ENCODE measurements around the gene CXCL12. TPM values are rescaled to one million over a fixed set of nuclear protein-coding genes. Genes with fewer than 3 reads are reported as not detected.
A peak's percentile ranks its signal among the peaks of the same experiment; 100 is the strongest.

CXCL12 gene
- total and polyA plus RNA-seq, 2 donors (not counting 3 experiments of a cell fraction or from before 2014, with no cell fraction given) = 0.35 to 1.4 TPM

DNA sequence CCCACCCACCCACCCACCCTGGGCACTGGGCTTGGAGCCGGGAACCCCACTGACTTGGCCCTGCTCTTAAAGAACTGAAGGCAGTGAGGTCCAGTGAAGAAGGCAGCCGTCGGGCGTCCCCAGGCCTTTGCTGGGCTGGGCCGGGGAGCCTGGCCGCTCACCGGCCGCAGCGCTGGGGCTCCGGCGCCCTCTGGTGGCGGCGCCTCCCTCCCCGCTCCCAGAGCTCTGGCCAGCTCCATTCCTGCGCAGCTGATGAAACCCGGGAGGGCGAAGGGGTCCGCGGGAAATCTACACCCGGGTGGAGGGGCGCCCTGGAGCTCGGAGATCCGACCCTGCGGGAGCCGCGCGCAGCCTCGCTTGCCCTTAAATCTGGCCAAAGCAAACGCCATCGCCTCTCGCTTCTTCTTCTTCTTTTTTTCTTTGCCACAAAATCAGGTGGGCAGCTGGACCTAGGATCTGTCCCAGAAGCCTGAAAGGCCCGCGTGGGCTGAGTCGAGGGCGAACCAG is 1.7 kb upstream of the CXCL12 start:
- DNase-seq (ENCODE audit: low read depth, low spot score) = peak; percentile 37
- no peak overlapping the region for H3K9ac ChIP-seq (replicated peaks; ENCODE audit: extremely low read depth, insufficient read depth, low read length)
- no peak overlapping the region for H3K27ac ChIP-seq (ENCODE audit: insufficient read depth, low read depth, low read length)
- peaks cover 15 to 25% of the 10 kb centered on the region in 2 experiments for H3K27me3 ChIP-seq (ENCODE audit: control insufficient read depth in 2 of 2, insufficient read depth in 2 of 2, low read length in 2 of 2)
- intact Hi-C loops (cut with micrococcal nuclease) (loop anchor here (1.0 to 2.0 kb wide), 4 partner anchors 471 to 715 kb away; no protein-coding TSS in a partner anchor), dilution Hi-C loops (cut with MboI; ENCODE audit: extremely low pct_ligation_motif_present, low sequenced_read_pairs) (no loop called here)
- no peaks in the 10 kb centered on the region for H4K20me1 ChIP-seq (replicated peaks; ENCODE audit: control insufficient read depth, extremely low read depth, insufficient read depth, low read length)
- TF ChIP-seq, protein P1, sequence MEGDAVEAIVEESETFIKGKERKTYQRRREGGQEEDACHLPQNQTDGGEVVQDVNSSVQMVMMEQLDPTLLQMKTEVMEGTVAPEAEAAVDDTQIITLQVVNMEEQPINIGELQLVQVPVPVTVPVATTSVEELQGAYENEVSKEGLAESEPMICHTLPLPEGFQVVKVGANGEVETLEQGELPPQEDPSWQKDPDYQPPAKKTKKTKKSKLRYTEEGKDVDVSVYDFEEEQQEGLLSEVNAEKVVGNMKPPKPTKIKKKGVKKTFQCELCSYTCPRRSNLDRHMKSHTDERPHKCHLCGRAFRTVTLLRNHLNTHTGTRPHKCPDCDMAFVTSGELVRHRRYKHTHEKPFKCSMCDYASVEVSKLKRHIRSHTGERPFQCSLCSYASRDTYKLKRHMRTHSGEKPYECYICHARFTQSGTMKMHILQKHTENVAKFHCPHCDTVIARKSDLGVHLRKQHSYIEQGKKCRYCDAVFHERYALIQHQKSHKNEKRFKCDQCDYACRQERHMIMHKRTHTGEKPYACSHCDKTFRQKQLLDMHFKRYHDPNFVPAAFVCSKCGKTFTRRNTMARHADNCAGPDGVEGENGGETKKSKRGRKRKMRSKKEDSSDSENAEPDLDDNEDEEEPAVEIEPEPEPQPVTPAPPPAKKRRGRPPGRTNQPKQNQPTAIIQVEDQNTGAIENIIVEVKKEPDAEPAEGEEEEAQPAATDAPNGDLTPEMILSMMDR (IDR thresholded peaks at IDR 0.05; ENCODE audit: extremely low read depth in 1 of 2, insufficient read depth in 1 of 2, low read depth in 1 of 2, low read length in 2 of 2) = peak; percentile 81 to 94
- TF ChIP-seq MYC (IDR thresholded peaks at IDR 0.05; ENCODE audit: low read depth, low read length) = no peak
- CTCF ChIA-PET = interaction anchor here (0.6 to 3.6 kb wide), 22 partner anchors 8 to 738 kb away, joined by 3 to 90 read pairs (median 4); partner anchors contain the start of gene ZNF32
- POLR2A ChIA-PET = no interaction called here
- no peaks in the 10 kb centered on the region for H3K79me2 ChIP-seq (ENCODE audit: control insufficient read depth, insufficient read depth, low read length)
- H3K4me3 ChIP-seq (replicated peaks in 1 of 3; ENCODE audit: insufficient read depth in 1 of 3, low read depth in 1 of 3, low read length in 3 of 3) = no peak overlapping the region
- H2AFZ ChIP-seq (ENCODE audit: low read depth, low read length) = no peak overlapping the region
- FAIRE-seq = peak; percentile 69
- H3K36me3 ChIP-seq (ENCODE audit: control insufficient read depth in 2 of 2, extremely low read depth in 1 of 2, insufficient read depth in 2 of 2, low read length in 2 of 2) = no peaks in the 10 kb centered on the region
- no peaks in the 10 kb centered on the region for H3K4me1 ChIP-seq (ENCODE audit: control insufficient read depth, extremely low read depth, insufficient read depth, low read length)
- H3K9me1 ChIP-seq (replicated peaks; ENCODE audit: control insufficient read depth, extremely low read depth, insufficient read depth, low read length) = no peaks in the 10 kb centered on the region
- BruUV-seq (replicated peaks) = no TSS peak
- H3K9me3 ChIP-seq (replicated peaks; ENCODE audit: control insufficient read depth, insufficient read depth, low read length) = no peaks in the 10 kb centered on the region
- H3K4me2 ChIP-seq (ENCODE audit: insufficient read depth, low read length) = no peak overlapping the region

DNA sequence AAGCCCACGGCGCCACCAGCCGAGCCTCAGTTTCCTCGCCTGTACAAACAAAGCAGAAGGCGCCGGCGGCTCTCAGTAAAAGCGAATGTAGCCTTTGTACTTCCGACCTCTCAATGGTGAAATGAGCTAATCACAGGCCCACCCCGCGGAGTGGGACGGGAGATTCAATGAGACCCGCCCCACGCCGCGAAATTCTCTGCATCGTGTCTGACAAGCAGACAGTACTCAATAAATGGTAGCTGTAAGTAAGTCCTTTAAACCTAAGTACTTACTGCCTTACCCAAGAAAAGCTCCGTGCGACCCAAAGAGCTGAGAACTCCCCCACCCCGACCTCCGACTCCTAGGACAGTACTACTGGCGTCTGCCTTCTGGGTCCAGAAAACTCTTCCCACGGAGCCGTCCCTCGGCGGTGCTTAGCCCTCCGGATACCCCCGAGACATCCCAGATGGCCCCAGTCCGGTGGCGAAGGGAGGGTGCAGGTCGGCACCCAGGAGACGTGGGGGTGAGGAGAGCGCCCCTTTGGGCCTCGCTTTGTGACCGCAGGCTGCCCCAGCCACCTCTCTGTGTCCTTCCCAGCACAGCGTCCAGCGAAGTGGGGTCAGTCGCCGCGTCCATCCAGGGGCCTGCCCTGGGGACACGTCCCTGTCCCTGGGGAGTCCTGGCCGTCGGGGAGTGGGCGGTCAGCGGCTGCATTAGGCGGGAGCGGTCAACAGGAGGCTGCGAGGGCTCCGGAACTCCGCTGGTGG is 972 bp upstream of the CXCL12 start:
- dilution Hi-C loops (cut with MboI; ENCODE audit: extremely low pct_ligation_motif_present, low sequenced_read_pairs) = no loop called here

More for the DNA sequence above, 972 bp upstream of the CXCL12 start:
- Histone ChIP-seq H3K9me1 (replicated peaks; ENCODE audit: control insufficient read depth, extremely low read depth, insufficient read depth, low read length) (no peaks in the 10 kb centered on the region), H3K27me3 (ENCODE audit: control insufficient read depth in 2 of 2, insufficient read depth in 2 of 2, low read length in 2 of 2) (peaks cover 15 to 25% of the 10 kb centered on the region in 2 experiments), H3K9ac (replicated peaks; ENCODE audit: extremely low read depth, insufficient read depth, low read length) (no peak overlapping the region), H3K79me2 (ENCODE audit: control insufficient read depth, insufficient read depth, low read length) (no peaks in the 10 kb centered on the region), H3K4me1 (ENCODE audit: control insufficient read depth, extremely low read depth, insufficient read depth, low read length) (no peaks in the 10 kb centered on the region), H3K36me3 (ENCODE audit: control insufficient read depth in 2 of 2, extremely low read depth in 1 of 2, insufficient read depth in 2 of 2, low read length in 2 of 2) (no peaks in the 10 kb centered on the region), H3K4me3 (replicated peaks in 1 of 3; ENCODE audit: insufficient read depth in 1 of 3, low read depth in 1 of 3, low read length in 3 of 3) (no peak overlapping the region), H2AFZ (ENCODE audit: low read depth, low read length) (no peak overlapping the region), H3K27ac (ENCODE audit: insufficient read depth, low read depth, low read length) (no peak overlapping the region), H4K20me1 (replicated peaks; ENCODE audit: control insufficient read depth, extremely low read depth, insufficient read depth, low read length) (no peaks in the 10 kb centered on the region), H3K4me2 (ENCODE audit: insufficient read depth, low read length) (no peak overlapping the region), H3K9me3 (replicated peaks; ENCODE audit: control insufficient read depth, insufficient read depth, low read length) (no peaks in the 10 kb centered on the region)
- no TSS peak for BruUV-seq (replicated peaks)
- CTCF ChIA-PET = interaction anchor here (0.8 to 3.6 kb wide), 15 partner anchors 10 to 812 kb away, joined by 3 to 90 read pairs (median 5); no protein-coding TSS in a partner anchor
- FAIRE-seq (no peak), DNase-seq (ENCODE audit: low read depth, low spot score) (no peak)
- intact Hi-C loops (cut with micrococcal nuclease) = loop anchor here (1.0 to 2.0 kb wide), 4 partner anchors 471 to 715 kb away; no protein-coding TSS in a partner anchor
- TF ChIP-seq POLR2AphosphoS5 (IDR thresholded peaks at IDR 0.05; ENCODE audit: insufficient read depth, low read depth, low read length) (no peak), POLR2A (IDR thresholded peaks at IDR 0.05; ENCODE audit: low read depth, low read length) (no peak), FOS (IDR thresholded peaks at IDR 0.05; ENCODE audit: borderline replicate concordance, insufficient read depth, low read length) (no peak), GATA2 (IDR thresholded peaks at IDR 0.05; ENCODE audit: insufficient read depth, insufficient read length, low read depth, low read length) (no peak), EZH2 (IDR thresholded peaks at IDR 0.05; ENCODE audit: borderline replicate concordance, low read depth, low read length, severe bottlenecking) (no peak), JUN (IDR thresholded peaks at IDR 0.05; ENCODE audit: borderline replicate concordance, insufficient read depth, insufficient read length, low read depth) (no peak), MYC (IDR thresholded peaks at IDR 0.05; ENCODE audit: low read depth, low read length) (no peak)
- TF ChIP-seq, protein P1 (IDR thresholded peaks at IDR 0.05; ENCODE audit: extremely low read depth in 1 of 2, insufficient read depth in 1 of 2, low read depth in 1 of 2, low read length in 2 of 2) = no peak
- TF ChIP-seq, protein P2, sequence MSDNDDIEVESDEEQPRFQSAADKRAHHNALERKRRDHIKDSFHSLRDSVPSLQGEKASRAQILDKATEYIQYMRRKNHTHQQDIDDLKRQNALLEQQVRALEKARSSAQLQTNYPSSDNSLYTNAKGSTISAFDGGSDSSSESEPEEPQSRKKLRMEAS (IDR thresholded peaks at IDR 0.05; ENCODE audit: insufficient read depth, insufficient read length) = no peak
- POLR2A ChIA-PET = no interaction called here

Measured in endothelial cell of umbilical vein (primary cell).